Activated T-cell treated with anti-CD3 and anti-CD28 coated beads, Interleukin-2, amount 50 U/mL, for 48 hours (primary cell): ENCODE data around the gene BAIAP3.

Source experiments
- DNase-seq, 2 experiments: peaks; one replicate each; pipeline ENCODE4 v3.0.0-alpha.2; 2020

BAIAP3 gene

DNA sequence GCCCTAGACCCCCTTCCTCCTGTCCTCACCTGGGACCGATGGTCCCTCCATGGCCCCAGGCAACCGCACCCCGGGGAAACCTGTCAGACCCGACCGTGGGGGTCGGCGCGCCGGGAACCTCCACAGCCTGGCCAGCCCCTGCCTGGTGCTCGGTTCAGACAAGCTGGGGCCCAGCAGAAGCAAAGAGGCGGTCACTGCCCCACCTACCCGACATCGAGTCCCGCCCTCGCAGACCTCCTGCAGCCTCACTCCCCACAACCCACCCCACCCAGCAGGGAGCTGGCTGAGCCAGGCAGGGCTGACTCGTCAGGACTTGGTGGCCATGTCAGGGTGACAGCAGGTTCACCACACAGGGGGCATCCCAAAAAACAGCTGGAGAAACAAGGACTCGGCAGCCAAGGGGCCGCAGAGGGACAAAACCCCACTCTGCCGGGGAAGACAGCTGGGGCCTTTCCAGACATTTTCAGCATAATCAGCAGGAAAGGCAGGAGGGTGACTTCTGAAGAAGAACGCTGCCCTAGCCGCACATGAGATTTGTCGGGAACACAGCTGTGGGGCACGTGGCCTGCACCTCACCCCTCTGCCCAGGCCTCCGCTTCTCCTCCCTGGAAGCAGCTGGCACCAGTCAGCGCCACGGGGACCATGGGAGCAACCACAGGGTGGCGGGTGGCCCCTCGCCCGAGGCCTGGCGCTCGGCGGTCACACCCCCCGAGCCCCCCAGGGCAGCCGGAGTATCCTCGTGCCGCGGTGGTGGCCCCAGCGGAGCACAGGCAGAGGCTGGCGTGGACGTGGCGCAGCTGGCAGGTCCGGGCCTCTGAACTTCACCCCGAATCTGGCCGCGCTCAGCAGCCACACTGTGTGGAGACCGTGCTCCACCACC lies 41.2 kb downstream of the BAIAP3 start:
- DNase-seq, result no peak

DNA sequence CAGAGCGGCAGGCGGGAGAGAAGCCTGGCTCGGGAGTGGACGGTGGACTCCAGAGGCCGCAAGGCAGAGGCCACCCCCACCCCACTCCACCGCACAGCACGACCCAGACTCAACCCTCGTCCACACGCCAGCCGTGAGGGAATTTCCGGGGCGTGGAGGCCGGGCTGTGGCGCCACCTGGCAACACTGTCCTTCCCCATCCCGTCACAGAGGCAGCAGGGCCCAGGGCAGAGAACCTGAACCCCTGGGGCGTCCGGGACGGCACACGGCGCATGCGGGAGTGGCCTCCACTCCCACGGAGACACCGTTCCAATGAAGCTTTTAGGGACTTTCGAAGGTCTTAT lies 41.8 kb downstream of the BAIAP3 start:
- DNase-seq, result no peak

- DNase-seq, result no peak
Measured at GRCh38 chr16:1375741-1376410, 42.4 kb downstream of the BAIAP3 start.

DNA sequence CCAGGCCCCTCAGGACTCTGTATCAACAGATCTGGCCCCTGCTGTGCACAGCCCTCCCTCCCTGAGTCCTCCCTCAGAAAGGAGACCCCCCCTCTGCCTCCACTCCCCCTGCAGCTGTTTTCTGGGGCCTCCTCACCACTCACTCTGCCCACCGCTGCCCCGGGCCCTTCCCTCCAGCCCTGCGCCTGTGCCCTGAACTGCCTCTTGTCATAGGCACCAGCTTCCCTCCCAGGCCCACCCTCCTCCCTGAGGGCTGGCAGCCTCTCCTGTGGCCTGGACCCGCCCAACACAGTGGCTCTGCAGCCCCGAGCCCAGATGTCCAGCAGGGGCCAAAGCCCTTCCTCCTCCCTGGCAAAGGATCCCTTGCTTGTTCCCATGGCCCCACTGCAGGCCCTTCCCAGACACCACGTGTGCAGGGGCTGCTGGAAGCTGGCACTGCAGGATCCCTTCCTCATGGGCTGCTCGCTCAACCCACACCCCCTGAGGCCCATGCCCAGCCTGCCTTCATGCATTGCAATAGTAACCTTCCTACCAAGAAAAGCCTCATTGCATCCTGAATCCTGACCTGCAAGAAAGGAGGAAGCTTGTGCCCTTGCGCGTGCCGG lies 44.1 kb downstream of the BAIAP3 start:
- no peak for DNase-seq

- DNase-seq, result no peak
Measured at GRCh38 chr16:1378087-1378803, 44.8 kb downstream of the BAIAP3 start.

GRCh38 chr16:1378804-1379303 lies 45.4 kb downstream of the BAIAP3 start:
- DNase-seq, result peak; percentile 81 to 84

- DNase-seq, result peak; percentile 84 to 86
Measured at GRCh38 chr16:1379304-1380076, 46.0 kb downstream of the BAIAP3 start.

GRCh38 chr16:1380195-1380594 lies 46.8 kb downstream of the BAIAP3 start:
- no peak for DNase-seq

DNA sequence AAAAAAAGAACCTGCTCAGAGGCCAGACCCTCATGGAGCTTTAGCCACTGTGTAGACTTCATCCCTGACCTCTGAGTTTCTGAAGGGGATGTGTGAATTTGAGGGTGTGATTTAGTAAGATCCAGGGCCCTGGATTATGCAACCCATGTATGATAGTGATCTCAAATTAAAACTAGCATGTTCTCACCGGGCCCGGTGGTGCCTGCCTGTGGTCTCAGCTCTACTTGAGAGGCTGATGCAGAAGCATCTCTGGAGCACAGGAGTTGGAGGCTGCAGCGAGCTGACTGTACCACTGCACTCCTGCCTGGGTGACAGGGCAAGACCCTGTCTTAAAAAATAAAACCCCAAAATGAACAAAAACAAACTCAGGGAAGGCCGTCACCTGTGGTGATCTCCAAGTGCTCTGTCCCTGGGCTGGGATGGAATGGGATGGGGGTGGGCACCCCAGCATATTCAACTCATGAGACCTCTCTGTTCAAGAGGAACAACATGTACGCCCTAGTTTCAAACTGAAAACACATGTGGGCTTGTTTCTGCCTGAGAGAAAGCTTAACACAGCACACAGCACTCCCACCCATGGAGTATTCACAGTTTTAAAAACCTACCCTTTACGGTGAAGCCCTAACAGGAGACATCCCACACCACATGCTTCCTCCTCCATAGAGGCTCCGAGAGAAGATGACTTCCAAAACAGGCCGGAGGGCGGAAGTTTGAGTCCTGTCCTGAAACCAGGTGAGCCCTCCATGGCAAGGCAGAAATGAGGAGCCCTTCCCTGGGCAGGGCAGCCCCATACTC lies 48.4 kb downstream of the BAIAP3 start:
- no peak for DNase-seq

- DNase-seq, result no peak
Measured at GRCh38 chr16:1383556-1383955, 50.1 kb downstream of the BAIAP3 start.

GRCh38 chr16:1385232-1385631 lies 51.8 kb downstream of the BAIAP3 start:
- no peak for DNase-seq

DNA sequence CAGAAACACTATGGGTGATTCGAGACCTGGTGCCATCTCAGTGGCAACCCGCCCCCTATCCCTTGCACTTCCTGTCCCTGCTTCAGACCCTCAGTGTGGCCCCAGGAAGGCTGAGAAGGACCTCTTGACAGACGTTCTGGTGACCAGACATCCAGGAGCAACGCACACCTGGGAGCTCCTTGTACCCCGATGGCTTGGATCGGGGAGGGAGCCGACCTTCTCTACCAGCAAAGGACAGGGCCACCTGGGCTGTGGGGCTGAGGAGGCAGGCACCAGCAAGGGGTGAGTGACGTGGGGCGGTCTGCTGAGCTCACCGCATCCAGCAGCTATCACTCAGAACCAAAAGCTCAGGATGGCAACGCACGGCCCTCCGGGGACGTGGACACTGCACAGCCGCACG lies 53.9 kb downstream of the BAIAP3 start:
- no peak for DNase-seq

GRCh38 chr16:1389762-1390161 lies 56.3 kb downstream of the BAIAP3 start:
- DNase-seq, result no peak

GRCh38 chr16:1390239-1390779 lies 56.9 kb downstream of the BAIAP3 start:
- no peak for DNase-seq

DNA sequence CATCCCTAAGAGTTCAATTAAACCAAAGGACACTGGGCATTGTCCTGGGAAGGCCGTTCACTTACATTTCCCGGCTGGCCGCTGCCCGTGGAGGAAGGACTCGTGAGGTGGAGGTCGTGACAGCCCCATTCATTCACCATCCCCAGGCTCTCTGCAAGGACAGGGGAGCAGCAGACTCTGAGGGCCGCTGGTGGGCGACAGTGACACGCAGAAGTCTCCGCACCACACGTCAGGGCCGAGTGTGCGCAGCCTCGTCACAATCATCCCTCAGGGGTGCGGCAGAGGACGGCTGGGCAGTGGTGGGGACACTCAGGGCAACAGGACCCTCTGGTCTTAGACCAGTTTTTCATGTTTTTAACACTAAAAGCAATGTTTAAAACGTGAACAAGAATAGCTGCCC lies 59.4 kb downstream of the BAIAP3 start:
- DNase-seq, result no peak

DNA sequence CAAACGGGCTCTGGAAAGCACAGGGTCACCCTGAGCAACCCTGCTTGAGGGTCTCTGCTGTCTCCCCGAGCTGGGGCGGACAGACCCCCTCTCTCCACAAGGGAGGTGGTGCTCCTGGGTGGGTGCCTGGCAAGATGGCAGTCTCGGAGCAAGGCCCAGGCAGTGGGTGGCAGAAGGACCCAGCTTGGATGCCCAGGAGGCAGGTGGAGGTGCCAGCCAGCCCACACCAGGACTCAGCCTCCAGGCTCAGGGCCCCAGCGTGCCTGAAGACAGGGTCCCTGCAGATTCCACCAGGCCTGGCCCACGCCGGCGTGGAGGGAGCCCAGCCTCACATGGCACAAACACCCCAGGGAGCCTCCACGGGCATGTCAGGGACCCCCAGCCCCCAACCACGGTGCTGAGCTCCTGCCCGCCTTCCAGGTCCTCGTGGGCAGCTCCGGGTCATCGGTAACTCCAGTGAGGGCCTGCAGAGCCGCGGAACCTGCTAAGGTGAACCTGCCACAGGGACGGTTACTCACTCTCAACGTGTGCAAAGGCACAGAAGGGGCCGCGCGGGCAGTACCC lies 60.2 kb downstream of the BAIAP3 start:
- DNase-seq, result no peak

DNA sequence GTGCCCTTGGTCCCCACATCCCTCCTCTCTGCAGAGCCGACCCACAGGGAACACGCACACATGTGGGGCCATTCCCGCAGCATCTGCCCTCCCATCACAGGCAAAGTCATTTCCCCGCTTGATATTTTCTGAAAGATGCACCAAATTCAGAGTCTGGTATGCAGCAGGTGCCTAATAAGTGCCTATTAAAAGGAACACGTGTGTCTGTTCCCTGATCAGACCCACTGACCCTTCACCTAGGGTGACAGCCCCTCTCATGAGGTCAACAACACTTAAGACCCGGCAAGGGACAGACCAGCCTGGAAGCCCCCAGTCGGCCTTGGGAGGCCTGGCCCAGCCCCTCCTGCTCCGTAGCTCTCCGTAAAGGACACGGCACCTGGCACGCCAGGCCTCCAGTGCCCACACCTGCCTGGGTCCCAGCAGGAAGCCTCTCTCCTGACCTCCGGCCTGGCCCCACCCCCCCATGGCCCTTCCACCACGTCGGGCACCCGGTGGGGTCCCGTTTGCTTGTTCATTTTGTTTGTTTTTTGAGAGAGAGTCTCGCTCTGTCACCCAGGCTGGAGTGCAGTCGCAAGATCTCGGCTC lies 61.0 kb downstream of the BAIAP3 start:
- no peak for DNase-seq

GRCh38 chr16:1395444-1396031 lies 62.1 kb downstream of the BAIAP3 start:
- no peak for DNase-seq

DNA sequence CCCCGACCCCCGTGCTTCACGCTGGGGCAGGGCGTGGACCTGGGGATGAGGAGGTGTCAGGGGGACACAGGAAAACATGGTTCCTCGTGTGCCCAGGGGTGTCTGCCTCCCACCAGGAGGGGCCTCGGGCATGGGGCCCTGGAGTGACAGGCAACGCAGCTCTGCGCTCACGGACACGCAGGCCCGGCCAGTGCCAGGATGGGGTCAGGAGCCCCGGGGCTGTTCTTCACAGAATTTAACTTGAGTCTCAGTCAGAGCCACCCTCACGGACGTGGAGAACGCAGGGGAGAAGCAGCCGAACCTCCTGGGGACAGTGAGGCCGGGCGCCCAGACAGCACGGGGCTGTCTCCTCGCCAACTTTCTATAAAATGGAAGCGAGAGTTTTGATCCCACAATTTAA lies 64.3 kb downstream of the BAIAP3 start:
- no peak for DNase-seq

DNA sequence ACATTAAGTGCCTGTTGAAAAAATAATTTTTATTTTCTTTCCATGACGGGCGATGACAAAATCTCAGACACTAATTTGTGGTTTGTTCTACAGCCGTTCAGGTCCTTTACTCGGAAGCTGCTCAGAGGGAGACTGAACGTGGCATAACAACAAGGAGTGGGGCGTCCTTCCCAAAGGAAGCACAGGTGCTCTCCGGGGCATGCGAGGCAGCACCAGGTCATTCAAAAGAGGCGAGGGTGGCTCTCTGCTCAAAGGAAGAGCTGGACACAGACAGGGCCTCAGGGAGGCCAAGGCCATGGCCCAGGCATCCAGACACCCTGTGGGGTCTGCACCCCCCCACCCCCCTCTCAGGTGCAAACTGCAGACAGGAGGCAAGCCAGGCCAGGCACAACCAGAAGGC lies 64.9 kb downstream of the BAIAP3 start:
- DNase-seq, result no peak
